ENCODE measurements around the gene SIRT3.

Gene SIRT3

GRCh38 chr11:267491-267994 lies 31.4 kb upstream of the SIRT3 start:
- peak overlapping the region; percentile 88 for H3K4me2 ChIP-seq (ENCODE audit: low read depth, low read length)
- H3K4me1 ChIP-seq (ENCODE audit: low read length): peaks cover 12% of the 10 kb centered on the region
- no peaks in the 10 kb centered on the region for H3K27me3 ChIP-seq (replicated peaks; ENCODE audit: insufficient read depth, low read length)
- H2AFZ ChIP-seq (ENCODE audit: low read length): no peak overlapping the region
- H3F3A ChIP-seq (ENCODE audit: insufficient read depth, low read length): peaks cover 33% of the 10 kb centered on the region
- peaks cover 6% of the 10 kb centered on the region; the same call in 1 of the 2 replicates for H3K79me2 ChIP-seq (ENCODE audit: low read length)
- no peaks in the 10 kb centered on the region for H3K9me2 ChIP-seq (replicated peaks; ENCODE audit: insufficient read depth, low read length)
- H3K4me3 ChIP-seq (ENCODE audit: low read length): peak overlapping the region; percentile 61
- TF ChIP-seq EZH2phosphoT487 (IDR thresholded peaks at IDR 0.05; ENCODE audit: low read length) (no peak), EZH2 (optimal IDR thresholded peaks at IDR 0.05; ENCODE audit: low read depth, low read length) (no peak), CTCF (IDR thresholded peaks at IDR 0.05; ENCODE audit: low read length) (no peak)
- H3K9ac ChIP-seq (ENCODE audit: low read length): peak overlapping the region; percentile 88
- no peaks in the 10 kb centered on the region for H4K20me1 ChIP-seq (ENCODE audit: insufficient read depth, low read length)
- no peaks in the 10 kb centered on the region for H3K9me3 ChIP-seq (replicated peaks; ENCODE audit: insufficient read depth, low read length)
- no peaks in the 10 kb centered on the region for H3K36me3 ChIP-seq (replicated peaks; ENCODE audit: insufficient read depth, low read length)
- peak overlapping the region; percentile 97 for H3K27ac ChIP-seq (ENCODE audit: low read length)
- DNase-seq: peak; percentile 72

GRCh38 chr11:266676-267439 lies 30.7 kb upstream of the SIRT3 start:
- Histone ChIP-seq H4K20me1 (ENCODE audit: insufficient read depth, low read length) (no peaks in the 10 kb centered on the region), H2AFZ (ENCODE audit: low read length) (0 out of 2 replicates have a peak overlapping the region, but pooled peaks have one; percentile 54), H3K4me3 (ENCODE audit: low read length) (no peak overlapping the region; the same call in 1 of the 2 replicates), H3K36me3 (replicated peaks; ENCODE audit: insufficient read depth, low read length) (no peaks in the 10 kb centered on the region), H3F3A (ENCODE audit: insufficient read depth, low read length) (peaks cover 33% of the 10 kb centered on the region), H3K9me2 (replicated peaks; ENCODE audit: insufficient read depth, low read length) (no peaks in the 10 kb centered on the region), H3K27ac (ENCODE audit: low read length) (no peak overlapping the region), H3K9ac (ENCODE audit: low read length) (no peak overlapping the region), H3K4me2 (ENCODE audit: low read depth, low read length) (peak overlapping the region; percentile 27; the same call in 1 of the 2 replicates), H3K4me1 (ENCODE audit: low read length) (peaks cover 12% of the 10 kb centered on the region), H3K79me2 (ENCODE audit: low read length) (peaks cover 6% of the 10 kb centered on the region; the same call in 1 of the 2 replicates), H3K9me3 (replicated peaks; ENCODE audit: insufficient read depth, low read length) (no peaks in the 10 kb centered on the region), H3K27me3 (replicated peaks; ENCODE audit: insufficient read depth, low read length) (no peaks in the 10 kb centered on the region)
- peak; percentile 34 for DNase-seq
- no peak for TF ChIP-seq CTCF (IDR thresholded peaks at IDR 0.05; ENCODE audit: low read length)
- no peak for TF ChIP-seq EZH2phosphoT487 (IDR thresholded peaks at IDR 0.05; ENCODE audit: low read length)
- TF ChIP-seq EZH2 (optimal IDR thresholded peaks at IDR 0.05; ENCODE audit: low read depth, low read length): no peak

GRCh38 chr11:261624-262023 lies 25.5 kb upstream of the SIRT3 start:
- H3K9ac ChIP-seq (ENCODE audit: low read length): no peak overlapping the region
- no peak overlapping the region for H3K27ac ChIP-seq (ENCODE audit: low read length)
- no peaks in the 10 kb centered on the region for H3K79me2 ChIP-seq (ENCODE audit: low read length)
- no peaks in the 10 kb centered on the region for H3K27me3 ChIP-seq (replicated peaks; ENCODE audit: insufficient read depth, low read length)
- no peaks in the 10 kb centered on the region for H3K9me2 ChIP-seq (replicated peaks; ENCODE audit: insufficient read depth, low read length)
- no peak overlapping the region for H3K4me3 ChIP-seq (ENCODE audit: low read length)
- DNase-seq: no peak
- peaks cover 2% of the 10 kb centered on the region for H3F3A ChIP-seq (ENCODE audit: insufficient read depth, low read length)
- TF ChIP-seq CTCF (IDR thresholded peaks at IDR 0.05; ENCODE audit: low read length) (no peak), EZH2phosphoT487 (IDR thresholded peaks at IDR 0.05; ENCODE audit: low read length) (no peak), EZH2 (optimal IDR thresholded peaks at IDR 0.05; ENCODE audit: low read depth, low read length) (no peak)
- no peak overlapping the region for H3K4me2 ChIP-seq (ENCODE audit: low read depth, low read length)
- no peaks in the 10 kb centered on the region for H4K20me1 ChIP-seq (ENCODE audit: insufficient read depth, low read length)
- H3K4me1 ChIP-seq (ENCODE audit: low read length): peaks cover 2% of the 10 kb centered on the region
- no peaks in the 10 kb centered on the region for H3K36me3 ChIP-seq (replicated peaks; ENCODE audit: insufficient read depth, low read length)
- no peak overlapping the region for H2AFZ ChIP-seq (ENCODE audit: low read length)
- H3K9me3 ChIP-seq (replicated peaks; ENCODE audit: insufficient read depth, low read length): no peaks in the 10 kb centered on the region
